Testis (tissue), 3 donors: ENCODE data around the gene NUP50. TPM values are rescaled to one million over a fixed set of nuclear protein-coding genes. Genes with fewer than 3 reads are reported as not detected.

ENCODE experiments used
- DNase-seq: peaks from one replicate; pipeline ENCODE4 v3.0.0-alpha.2; 2019
- H3K27ac ChIP-seq, 2 donors: fragments of 200-600 bp; sonication (generic); one replicate each; pipeline ENCODE4 v1.5.1; 2019
- H3K27me3 ChIP-seq: fragments of 200-600 bp; sonication (generic); one replicate; pipeline ENCODE4 v1.5.1; 2019
- H3K36me3 ChIP-seq: fragments of 200-600 bp; sonication (generic); one replicate; pipeline ENCODE4 v1.5.1; 2017; ENCODE audit warnings: low read depth; ENCODE audit errors: missing control alignments
- H3K4me1 ChIP-seq: fragments of 200-600 bp; sonication (generic); one replicate; pipeline ENCODE4 v1.5.1; 2019
- H3K4me3 ChIP-seq, 2 donors: fragments of 200-600 bp; sonication (generic); one replicate each; pipeline ENCODE4 v1.5.1; 2017 to 2019
- H3K9me3 ChIP-seq: fragments of 200-600 bp; sonication (generic); one replicate; pipeline ENCODE4 v1.5.1; 2017
- CTCF ChIP-seq, 3 experiments: fragments of 450-650 bp in 2 of 3; fragments of 200-600 bp in 1 of 3; sonication (generic) in 1 of 3; IDR thresholded peaks; one replicate each; pipeline ENCODE4 v1.5.1; 2016 to 2019; ENCODE audit warnings: antibody characterized with exemption in 3 of 3, mild to moderate bottlenecking in 2 of 3, moderate library complexity in 1 of 3
- POLR2A ChIP-seq: fragments of 450-650 bp; IDR thresholded peaks from one replicate; pipeline ENCODE4 v1.6.1; 2017; ENCODE audit warnings: antibody characterized with exemption, mild to moderate bottlenecking, moderate library complexity
- WGBS, 2 donors: methylation state at CpG; one replicate each; pipeline ENCODE4 v1.1.5; 2018; 5-methylcytosine and 5-hydroxymethylcytosine counted together
- intact Hi-C: fragments of 100-400 bp; cut with DNase I; formaldehyde crosslinking; loops from one replicate; pipeline ENCODE4 v1.15.1; 2023; ENCODE audit warnings: low total_unique reads
- polyA plus RNA-seq: library from polyadenylated mRNA; stranded (reverse); fragments of 350-450 nt; fragmentation: Illumina TruSeq; extraction: RNeasy Lipid Tissue Mini Kit (QIAGEN cat#74804); gene quantifications from one replicate; pipeline ENCODE4 v1.2.3, GENCODE V29; 2014; ENCODE audit warnings: low read depth, low replicate concordance; ENCODE audit not compliant: insufficient read depth
- total RNA-seq, 2 donors: library from RNA; depleted of rRNA; stranded (reverse); fragments of >200 nt; gene quantifications; one replicate each; pipeline ENCODE4 v1.2.3, GENCODE V29; 2016

Gene NUP50
- total and polyA plus RNA-seq, 3 donors from 2014 or later = 66.2 to 120 (median 119) TPM

- TF ChIP-seq POLR2A (no peak), CTCF (IDR thresholded peaks at IDR 0.05) (no peak)
- H3K36me3 ChIP-seq = no peaks in the 10 kb centered on the region
- no peaks in the 10 kb centered on the region for H3K27me3 ChIP-seq
- no peaks in the 10 kb centered on the region for H3K9me3 ChIP-seq
- no peak overlapping the region for H3K4me3 ChIP-seq
- H3K27ac ChIP-seq = no peak overlapping the region
- DNase-seq = no peak
- intact Hi-C loops = no loop called here
- H3K4me1 ChIP-seq = no peaks in the 10 kb centered on the region
- 87% methylated on average over 7 of the region's 7 CpGs for WGBS, 2 donors
These were observed 9.3 kb downstream of the NUP50 start for GRCh38 chr22:45172881-45173585.

- no peaks in the 10 kb centered on the region for H3K9me3 ChIP-seq
- intact Hi-C loops = no loop called here
These were observed 15.7 kb downstream of the NUP50 start for GRCh38 chr22:45179276-45180049.

GRCh38 chr22:45180146-45180679, 16.5 kb downstream of the NUP50 start:
- no peaks in the 10 kb centered on the region for H3K27me3 ChIP-seq
- WGBS, 2 donors = 88 to 89% methylated on average over 14 of the region's 14 CpGs
- no peaks in the 10 kb centered on the region for H3K9me3 ChIP-seq
- TF ChIP-seq CTCF (IDR thresholded peaks at IDR 0.05) (no peak), POLR2A (no peak)
- no peaks in the 10 kb centered on the region for H3K4me1 ChIP-seq
- H3K27ac ChIP-seq = no peak overlapping the region
- H3K36me3 ChIP-seq = no peaks in the 10 kb centered on the region
- DNase-seq = no peak
- intact Hi-C loops = no loop called here
- no peak overlapping the region for H3K4me3 ChIP-seq

More at GRCh38 chr22:45179276-45180049, 15.7 kb downstream of the NUP50 start:
- Histone ChIP-seq H3K36me3 (no peaks in the 10 kb centered on the region), H3K4me3 (no peak overlapping the region), H3K4me1 (no peaks in the 10 kb centered on the region), H3K27ac (no peak overlapping the region), H3K27me3 (no peaks in the 10 kb centered on the region)
- WGBS, 2 donors = 77 to 87% methylated on average over 9 of the region's 9 CpGs
- DNase-seq = no peak
- TF ChIP-seq POLR2A = no peak
- no peak for TF ChIP-seq CTCF (IDR thresholded peaks at IDR 0.05)

- WGBS, 2 donors = 95 to 97% methylated on average over 4 of the region's 4 CpGs
- Histone ChIP-seq H3K9me3 (no peaks in the 10 kb centered on the region), H3K27ac (no peak overlapping the region), H3K4me1 (no peaks in the 10 kb centered on the region), H3K36me3 (no peaks in the 10 kb centered on the region), H3K4me3 (no peak overlapping the region), H3K27me3 (no peaks in the 10 kb centered on the region)
- no peak for DNase-seq
- intact Hi-C loops = no loop called here
- TF ChIP-seq CTCF (IDR thresholded peaks at IDR 0.05) (no peak), POLR2A (no peak)
These were observed 17.5 kb downstream of the NUP50 start for GRCh38 chr22:45181240-45181639.
